ENCODE measurements around the gene BBS1.

BBS1 gene

DNA sequence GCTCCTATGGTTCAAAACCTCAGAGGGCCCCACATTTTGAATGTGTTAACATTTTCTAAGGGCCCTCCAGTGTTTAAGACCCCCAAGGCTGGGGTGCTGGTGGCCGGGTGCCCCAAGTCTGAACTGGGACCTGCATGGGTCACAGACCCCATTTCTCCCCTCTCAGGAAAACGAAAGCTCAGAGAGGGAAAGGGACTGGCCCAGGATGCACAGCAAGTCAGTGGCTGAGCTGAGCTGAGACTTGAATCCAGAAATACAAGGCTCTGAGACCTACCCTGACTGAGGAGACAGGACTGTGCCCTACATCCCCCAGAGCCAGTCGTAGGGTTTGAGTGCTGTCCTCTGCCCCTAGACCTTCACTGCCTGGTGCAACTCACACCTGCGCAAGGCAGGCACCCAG is 40.5 kb downstream of the BBS1 start:
- no peak for TF ChIP-seq CTCF (IDR thresholded peaks at IDR 0.05; ENCODE audit: low read depth, low read length)
- no peaks in the 10 kb centered on the region for H3K27me3 ChIP-seq (ENCODE audit: insufficient read depth, low read depth, severe bottlenecking)
- H3K9me3 ChIP-seq (ENCODE audit: severe bottlenecking): no peaks in the 10 kb centered on the region

GRCh38 chr11:66554602-66555001 is 44.2 kb downstream of the BBS1 start:
- no peak for TF ChIP-seq CTCF (IDR thresholded peaks at IDR 0.05; ENCODE audit: low read depth, low read length)
- no peaks in the 10 kb centered on the region for H3K9me3 ChIP-seq (ENCODE audit: severe bottlenecking)
- no peaks in the 10 kb centered on the region for H3K36me3 ChIP-seq

More for the DNA sequence above, 40.5 kb downstream of the BBS1 start:
- Histone ChIP-seq H3K27ac (no peak overlapping the region), H3K4me3 (ENCODE audit: low read depth, low read length) (no peak overlapping the region), H3K36me3 (no peaks in the 10 kb centered on the region)
- no peak for DNase-seq

DNA sequence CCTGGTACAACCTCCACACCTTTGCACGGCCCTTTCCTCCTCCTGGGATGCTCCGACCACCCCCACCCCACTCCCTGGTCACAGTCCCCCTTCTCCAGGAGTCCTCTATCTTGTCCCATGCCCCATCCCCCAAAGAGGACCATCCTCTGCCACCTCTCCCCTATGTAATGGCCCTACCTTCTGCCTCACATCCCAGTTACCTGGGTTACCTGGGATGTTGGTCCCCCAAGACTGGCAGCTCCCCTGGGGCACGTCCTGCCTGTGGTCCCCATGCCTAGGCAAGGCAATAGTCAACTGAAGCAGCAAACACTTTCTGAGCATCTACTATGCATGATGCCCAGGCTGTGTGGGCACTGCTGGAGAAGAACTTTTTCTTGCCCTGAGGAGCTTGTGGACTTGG is 45.0 kb downstream of the BBS1 start:
- no peak for DNase-seq
- no peaks in the 10 kb centered on the region for H3K27me3 ChIP-seq (ENCODE audit: insufficient read depth, low read depth, severe bottlenecking)
- H3K4me3 ChIP-seq (ENCODE audit: low read depth, low read length): no peak overlapping the region
- no peak for TF ChIP-seq CTCF (IDR thresholded peaks at IDR 0.05; ENCODE audit: low read depth, low read length)
- no peak overlapping the region for H3K27ac ChIP-seq
- H3K36me3 ChIP-seq: no peaks in the 10 kb centered on the region
- no peaks in the 10 kb centered on the region for H3K9me3 ChIP-seq (ENCODE audit: severe bottlenecking)

More at GRCh38 chr11:66554602-66555001, 44.2 kb downstream of the BBS1 start:
- H3K4me3 ChIP-seq (ENCODE audit: low read depth, low read length): no peak overlapping the region
- H3K27me3 ChIP-seq (ENCODE audit: insufficient read depth, low read depth, severe bottlenecking): no peaks in the 10 kb centered on the region
- H3K27ac ChIP-seq: no peak overlapping the region
- no peak for DNase-seq

- Histone ChIP-seq H3K36me3 (no peaks in the 10 kb centered on the region), H3K9me3 (ENCODE audit: severe bottlenecking) (no peaks in the 10 kb centered on the region), H3K27ac (no peak overlapping the region), H3K27me3 (ENCODE audit: insufficient read depth, low read depth, severe bottlenecking) (no peaks in the 10 kb centered on the region), H3K4me3 (ENCODE audit: low read depth, low read length) (no peak overlapping the region)
- no peak for TF ChIP-seq CTCF (IDR thresholded peaks at IDR 0.05; ENCODE audit: low read depth, low read length)
- no peak for DNase-seq
These were observed 45.7 kb downstream of the BBS1 start for GRCh38 chr11:66556086-66556485.

DNA sequence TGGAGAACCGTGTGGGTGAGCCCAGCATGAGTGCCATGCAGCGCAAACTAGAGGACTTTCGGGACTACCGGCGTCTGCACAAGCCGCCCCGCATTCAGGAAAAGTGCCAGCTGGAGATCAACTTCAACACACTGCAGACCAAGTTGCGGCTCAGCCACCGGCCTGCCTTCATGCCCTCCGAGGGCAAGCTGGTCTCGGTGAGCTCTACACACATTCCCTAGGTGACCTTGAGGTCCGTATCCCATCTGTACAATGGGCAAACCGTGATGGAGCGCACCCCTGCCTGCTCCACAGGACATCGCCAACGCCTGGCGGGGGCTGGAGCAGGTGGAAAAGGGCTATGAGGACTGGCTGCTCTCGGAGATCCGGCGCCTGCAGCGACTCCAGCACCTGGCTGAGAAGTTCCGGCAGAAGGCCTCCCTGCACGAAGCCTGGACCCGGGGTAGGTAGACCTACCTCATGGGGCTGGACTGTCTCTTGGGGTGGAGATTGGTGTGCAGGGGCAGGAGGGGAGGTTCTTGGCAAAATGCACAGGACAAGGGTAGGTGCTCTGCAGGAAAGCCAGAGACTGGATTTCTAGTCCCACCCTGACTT is 47.4 kb downstream of the BBS1 start:
- no peak overlapping the region for H3K27ac ChIP-seq
- no peaks in the 10 kb centered on the region for H3K9me3 ChIP-seq (ENCODE audit: severe bottlenecking)
- H3K4me3 ChIP-seq (ENCODE audit: low read depth, low read length): no peak overlapping the region
- no peaks in the 10 kb centered on the region for H3K27me3 ChIP-seq (ENCODE audit: insufficient read depth, low read depth, severe bottlenecking)
- peaks cover 10% of the 10 kb centered on the region for H3K36me3 ChIP-seq
- DNase-seq: no peak
- no peak for TF ChIP-seq CTCF (IDR thresholded peaks at IDR 0.05; ENCODE audit: low read depth, low read length)
